Left renal cortex interstitium (tissue), 4 donors: Measurements from ENCODE around the gene RNASET2. TPM values are rescaled to one million over a fixed set of nuclear protein-coding genes. Genes with fewer than 3 reads are reported as not detected.
"Not testable (repeated sequence)": the region's sequence is repeated elsewhere in the genome, so short reads cannot be mapped to it uniquely, and the experiment has no call there.

Source experiments
- DNase-seq, 4 donors: peaks; one replicate each; pipeline ENCODE4 v3.0.0-alpha.2; 2013; ENCODE audit warnings: low read depth in 4 of 4, low spot score in 2 of 4, missing footprints in 1 of 4
- polyA plus RNA-seq, 4 donors: library from polyadenylated mRNA; unstranded; fragments of 120-200 nt; gene quantifications; one replicate each; pipeline ENCODE4 v1.2.1, GENCODE V29; 2013; ENCODE audit not compliant: insufficient read length in 4 of 4

Gene RNASET2
- polyA plus RNA-seq, 4 donors: 48.5 to 64.9 (median 60.4) TPM

DNA sequence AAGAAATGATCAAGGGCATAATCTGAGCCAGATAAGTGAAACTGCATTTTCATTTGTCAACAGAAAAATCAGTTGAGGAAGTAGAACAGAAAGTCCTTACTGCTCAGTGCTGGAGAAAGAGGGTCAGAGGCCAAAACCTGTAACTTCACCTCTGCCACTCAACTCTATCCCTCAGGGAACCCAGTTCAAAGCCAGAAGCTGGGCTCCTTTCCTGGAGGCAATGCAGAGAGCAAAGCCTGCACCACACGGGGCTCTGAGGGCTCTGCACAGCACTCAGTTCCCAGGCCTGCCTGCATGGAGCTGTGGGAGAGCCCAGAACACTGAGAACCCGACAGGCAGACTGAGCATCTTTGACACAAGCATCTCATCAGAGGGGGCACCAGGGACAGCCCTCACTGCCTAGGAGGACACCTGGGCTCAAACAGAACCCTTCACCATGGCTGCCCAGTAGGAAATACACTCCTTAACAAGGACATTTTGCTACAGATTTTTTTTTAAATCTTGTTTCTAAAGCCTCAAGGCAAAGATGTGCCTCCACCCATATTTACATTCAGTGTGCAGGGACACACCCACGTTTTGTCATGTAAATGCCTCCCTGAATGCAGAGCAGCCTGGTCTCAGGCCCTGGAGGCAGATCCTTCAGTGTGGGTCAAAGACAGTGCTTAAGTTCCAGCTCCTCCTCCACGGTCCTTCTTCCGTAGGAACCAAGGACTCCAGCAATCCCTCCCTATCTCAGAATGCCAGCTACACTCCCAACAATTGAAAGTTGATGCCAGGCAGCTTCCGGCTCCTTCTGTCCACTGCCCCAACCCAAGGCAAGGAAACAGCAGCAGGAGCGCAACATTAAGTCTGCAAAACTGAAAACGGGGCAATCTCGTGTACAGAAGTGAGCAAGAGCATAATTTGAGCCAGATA lies 6.6 kb downstream of the RNASET2 start:
- no peak for DNase-seq

DNA sequence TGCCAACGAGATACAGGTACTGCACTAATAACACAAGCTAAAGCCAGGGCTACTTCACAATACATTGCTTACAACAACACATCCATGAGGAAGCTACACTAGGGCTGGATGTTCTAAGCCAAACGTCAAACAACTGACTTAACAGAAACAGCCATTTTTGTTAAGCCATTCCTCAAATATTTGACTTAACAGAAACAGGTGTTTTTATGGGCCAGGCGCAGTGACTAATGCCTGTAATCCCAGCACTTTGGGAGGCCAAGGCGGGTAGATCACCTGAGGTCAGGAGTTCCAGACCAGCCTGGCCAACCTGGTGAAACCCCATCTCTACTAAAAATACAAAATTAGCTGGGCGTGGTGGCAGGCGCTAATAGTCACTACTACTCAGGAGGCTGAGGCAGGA lies 7.6 kb downstream of the RNASET2 start:
- not testable (repeated sequence) for DNase-seq

DNA sequence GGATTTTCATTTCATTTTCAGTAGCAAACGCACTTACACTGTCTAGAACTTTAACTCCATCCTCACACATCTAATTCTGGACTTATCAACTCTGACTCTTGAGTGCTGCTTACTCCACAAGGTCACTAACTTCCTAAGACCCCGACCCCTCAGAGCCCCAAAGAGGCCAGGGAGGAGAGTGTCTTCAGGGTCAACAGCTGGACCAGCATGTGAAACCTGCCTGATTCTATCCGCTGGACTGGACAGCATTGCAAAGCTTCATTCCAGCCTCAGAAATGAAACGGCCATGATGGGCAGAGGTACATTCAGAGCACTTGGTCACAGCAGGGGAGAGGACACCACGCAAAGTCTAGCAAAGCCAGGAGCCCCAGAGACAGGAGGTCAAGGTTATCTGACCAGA lies 9.1 kb downstream of the RNASET2 start:
- DNase-seq: no peak

DNA sequence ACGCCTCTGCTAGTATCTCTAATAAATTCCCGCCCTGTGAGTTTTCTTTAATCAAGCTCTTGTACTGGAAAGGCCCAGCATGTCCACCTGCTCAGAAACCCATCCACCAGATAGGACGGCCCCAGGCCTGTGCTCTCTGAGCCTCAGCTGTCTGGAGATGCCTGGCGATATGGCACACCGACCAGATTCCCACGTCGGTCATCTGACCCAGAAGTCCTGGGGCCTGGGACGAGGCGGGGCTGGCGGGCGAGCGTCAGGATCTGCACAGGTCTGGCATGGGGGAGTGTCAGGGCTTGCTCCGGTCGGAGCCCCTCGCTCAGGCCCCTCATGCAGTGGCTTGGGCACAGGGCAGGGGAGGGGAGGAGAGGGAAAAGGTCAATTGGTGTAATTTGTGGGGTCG lies 10.2 kb downstream of the RNASET2 start:
- no peak for DNase-seq

DNA sequence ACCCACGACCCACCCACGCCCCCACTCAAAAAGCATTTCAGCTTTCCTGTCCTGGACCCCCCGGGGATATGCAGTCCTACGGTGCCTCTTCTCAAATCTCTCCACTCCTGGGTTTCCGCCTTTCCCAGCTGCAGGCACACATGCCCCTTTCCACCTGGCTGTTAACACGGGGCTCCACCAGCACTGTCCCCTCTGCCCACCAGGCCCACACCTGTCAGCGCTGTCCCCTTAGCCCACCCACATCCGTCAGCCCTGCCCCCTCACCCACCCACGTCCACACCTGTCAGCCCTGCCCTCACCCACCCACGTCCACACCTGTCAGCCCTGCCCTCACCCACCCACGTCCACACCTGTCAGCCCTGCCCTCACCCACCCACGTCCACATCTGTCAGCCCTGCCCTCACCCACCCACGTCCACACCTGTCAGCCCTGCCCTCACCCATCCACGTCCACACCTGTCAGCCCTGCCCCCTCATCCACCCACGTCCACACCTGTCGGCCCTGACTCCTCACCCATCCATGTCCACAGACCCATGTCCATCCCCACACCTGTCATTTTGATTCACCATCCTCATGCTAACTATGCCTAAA lies 11.6 kb downstream of the RNASET2 start:
- no peak for DNase-seq

DNA sequence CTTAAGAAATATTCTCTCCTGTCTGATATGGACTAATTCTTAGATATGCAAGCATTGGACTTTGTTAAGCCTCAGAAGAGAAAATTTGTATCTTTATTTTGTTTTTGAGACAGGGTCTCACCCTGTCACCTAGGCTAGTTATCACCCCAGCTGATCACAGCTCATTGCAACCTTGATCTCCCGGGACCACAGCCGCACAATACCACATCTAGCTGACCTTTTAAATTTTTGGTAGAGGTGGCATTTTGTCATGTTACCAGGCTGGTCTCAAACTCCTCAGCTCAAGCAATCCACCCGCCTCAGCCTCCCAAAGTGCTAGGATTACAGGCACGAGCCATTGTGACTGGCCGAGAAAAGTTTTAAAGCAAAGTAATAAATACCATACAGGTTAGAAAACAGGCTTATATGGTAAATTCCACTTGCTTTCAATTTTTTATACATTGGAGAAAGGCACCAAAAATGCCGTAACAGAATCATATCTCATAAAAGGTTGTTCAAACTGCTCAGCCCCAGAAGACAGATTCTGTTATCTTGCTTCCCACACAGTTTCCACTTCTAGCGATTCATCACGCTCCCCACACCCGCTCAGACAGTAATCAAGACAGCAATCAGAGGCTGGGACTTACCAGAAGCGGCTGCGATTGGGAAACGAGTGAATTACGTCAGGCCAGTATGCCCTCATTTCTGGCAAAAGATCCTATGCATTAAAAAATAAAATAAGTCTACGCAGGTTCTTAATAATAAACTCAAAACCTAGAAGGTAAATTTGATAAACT lies 13.8 kb downstream of the RNASET2 start:
- DNase-seq: no peak

DNA sequence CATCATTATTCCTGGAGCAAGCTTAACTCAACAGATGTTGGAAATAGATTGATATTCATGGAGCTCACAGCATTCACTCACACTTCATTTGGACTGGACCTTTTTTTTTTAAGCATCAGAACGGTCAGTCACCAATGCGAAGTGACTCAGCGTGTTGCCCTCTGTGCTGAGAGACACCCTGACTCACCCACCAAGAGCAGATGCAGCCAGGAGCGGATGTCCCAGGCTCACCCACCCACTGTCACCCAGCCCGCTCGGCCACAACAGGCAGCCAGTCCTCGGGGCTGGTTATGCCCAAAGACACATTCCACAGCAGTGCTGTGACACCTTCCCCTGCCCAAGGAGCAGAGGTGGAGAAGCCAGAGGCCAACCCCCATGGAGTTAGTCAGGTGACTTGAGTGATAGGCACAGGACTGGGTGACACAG lies 15.7 kb downstream of the RNASET2 start:
- DNase-seq: no peak

DNA sequence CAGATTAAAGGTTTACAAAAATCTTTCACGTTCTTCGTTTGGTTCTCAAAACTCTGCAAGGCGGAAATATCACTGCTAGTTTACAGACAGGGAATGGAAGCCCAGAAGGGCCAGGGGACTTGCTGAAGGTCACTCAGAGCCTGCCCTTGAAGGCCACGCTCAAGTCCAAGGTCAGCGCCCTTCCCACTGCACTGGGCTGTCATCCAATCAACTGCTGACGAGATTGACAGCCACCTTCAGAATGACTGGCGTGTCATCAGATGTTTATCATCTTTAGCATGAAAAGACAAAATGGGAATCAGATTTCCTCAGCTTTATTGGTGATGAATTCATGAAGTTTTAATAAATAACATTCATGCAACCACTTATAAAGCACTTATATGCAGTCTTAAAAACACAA lies 16.5 kb downstream of the RNASET2 start:
- no peak for DNase-seq

DNA sequence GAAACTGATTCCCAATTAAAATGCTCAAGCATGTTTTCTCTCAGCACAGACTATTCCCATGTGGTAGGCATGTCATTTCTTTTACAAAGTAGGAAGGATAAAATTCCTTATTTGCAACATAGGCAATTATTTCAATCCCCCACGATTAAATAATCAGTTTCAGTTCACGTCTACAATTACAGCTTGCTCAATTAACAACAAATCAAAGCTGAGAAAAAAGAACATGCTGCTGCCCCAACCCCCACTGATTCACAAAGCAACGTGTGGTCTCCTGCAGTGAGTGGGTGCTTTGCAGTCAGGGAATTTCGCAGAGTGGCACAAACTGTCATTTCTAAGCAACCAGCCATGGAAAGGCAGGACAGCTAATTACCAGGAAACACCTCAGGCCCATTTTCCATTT lies 17.0 kb downstream of the RNASET2 start:
- DNase-seq: no peak

DNA sequence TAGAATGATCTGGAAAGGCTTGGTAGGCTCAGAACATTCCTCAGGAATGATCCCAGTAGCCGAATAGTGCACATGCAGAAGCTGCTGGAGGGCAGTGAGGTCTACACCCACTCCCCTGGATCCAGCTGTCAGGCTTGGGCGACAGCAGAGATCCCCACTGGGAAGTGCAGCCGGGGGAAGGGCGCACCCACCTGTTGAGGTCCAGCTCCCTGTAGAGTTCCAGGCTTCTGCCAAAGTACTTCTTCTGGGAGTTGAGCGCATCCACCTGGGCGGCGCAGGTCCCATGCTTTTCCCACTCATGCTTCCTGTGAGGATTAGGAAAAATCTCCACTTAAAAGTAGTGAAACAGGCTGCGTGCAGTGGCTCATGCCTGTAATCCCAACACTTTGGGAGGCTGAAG lies 17.6 kb downstream of the RNASET2 start:
- no peak for DNase-seq

DNA sequence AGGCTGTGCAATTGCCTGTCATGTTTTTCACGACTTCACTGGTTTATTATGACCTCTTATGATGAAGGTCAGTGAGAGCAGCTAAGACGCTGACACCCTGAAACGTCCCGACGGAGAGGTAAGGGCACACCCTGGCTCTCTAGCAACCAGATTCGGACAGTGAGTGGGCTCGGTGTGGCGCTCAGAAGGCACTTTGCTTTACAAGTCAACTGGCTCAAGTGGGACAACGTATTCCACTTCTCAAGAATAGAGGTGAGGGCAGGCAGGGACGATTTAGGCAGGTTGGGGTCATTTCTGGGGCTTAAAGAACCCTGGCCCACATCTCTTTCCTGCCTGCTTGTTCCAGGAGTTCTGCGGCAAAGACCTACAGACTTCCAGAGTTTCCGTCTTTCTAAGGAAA lies 18.2 kb downstream of the RNASET2 start:
- no peak for DNase-seq

DNA sequence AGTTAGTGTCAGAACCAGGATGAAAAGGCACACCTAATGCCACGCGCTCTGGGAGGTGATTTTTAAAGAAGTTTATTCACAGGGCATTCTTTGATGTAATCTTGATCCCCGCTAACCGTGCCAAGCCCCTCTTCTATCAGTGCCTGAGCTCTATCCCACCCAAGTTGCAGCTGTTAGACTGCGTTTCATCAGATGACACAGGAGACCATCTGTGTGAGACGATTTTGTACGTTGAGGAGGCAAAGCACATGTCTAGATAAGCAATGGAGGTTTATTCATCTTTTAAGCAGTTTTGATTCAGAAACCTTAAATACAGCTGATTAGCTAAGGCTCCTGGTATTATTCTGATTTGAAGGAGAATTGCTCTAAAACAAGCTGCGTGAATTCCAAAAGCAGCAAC lies 18.6 kb downstream of the RNASET2 start:
- DNase-seq: no peak

DNA sequence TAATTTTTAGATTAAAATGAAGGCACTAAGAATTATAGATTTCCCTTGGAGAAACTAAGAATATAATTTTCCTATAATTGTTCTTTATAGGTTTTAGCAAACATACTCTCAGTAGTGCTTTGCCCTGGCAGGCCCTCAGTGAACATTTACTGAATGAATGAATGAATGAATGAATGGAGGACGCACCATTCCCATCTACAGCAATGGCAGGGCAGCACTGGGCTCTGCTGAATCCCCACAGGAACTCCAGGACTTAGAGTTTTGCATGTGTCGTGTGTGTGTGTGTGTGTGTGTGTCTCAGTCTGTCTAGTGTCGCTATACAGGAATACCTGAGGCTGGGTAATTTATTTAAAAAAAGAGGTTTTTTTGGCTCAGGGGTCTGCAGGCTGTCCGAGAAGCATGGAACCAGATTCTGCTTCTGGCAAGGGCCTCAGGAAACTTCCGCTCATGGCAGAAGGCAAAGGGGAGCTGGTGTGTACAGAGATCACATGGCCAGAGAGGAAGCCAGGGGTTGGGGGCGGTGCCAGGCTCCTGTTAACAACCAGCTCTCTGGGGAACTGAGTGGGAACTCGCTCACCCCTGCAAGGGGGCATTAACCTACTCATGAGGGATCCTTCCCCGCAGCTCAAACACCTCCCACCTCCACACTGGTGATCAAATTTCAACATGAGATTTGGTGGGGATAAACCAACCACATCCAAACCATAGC lies 20.1 kb downstream of the RNASET2 start:
- DNase-seq: no peak

DNA sequence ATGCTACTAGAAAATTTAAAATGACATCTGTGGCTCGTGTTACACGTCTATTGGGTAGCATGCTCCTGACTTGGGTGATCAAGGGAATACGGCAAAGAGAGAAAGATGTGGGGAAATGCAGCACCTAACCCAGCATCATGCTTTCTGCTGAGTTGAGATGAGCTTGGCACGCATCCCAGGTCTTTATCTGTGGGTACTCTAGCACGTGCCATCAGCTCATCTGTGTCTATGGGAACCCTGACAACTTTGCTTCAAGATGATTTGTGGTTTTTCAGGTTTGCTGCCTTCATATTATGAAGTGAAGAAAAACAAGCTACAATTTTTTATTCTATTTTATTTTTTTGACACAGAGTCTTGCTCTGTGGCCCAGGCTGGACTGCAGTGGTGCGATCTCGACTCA lies 21.0 kb downstream of the RNASET2 start:
- no peak for DNase-seq

DNA sequence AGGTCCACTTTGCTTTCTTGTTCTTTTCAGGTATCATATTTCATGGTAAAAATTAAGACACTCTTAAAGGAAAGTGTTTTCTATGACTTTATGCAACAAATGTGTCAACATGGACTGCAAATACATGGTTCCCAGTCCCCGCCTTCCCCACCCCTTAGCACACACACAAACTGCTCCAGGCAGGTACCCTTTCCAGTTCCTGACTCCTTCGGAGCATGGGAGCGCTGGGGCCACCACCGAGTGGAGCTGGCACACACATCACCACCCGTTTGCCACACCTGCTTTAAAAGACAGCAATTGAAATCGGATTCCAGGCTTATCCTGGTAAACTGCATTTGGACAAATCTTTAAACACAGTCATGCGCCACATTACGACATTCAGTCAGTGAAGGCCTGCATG lies 22.2 kb downstream of the RNASET2 start:
- DNase-seq: no peak

DNA sequence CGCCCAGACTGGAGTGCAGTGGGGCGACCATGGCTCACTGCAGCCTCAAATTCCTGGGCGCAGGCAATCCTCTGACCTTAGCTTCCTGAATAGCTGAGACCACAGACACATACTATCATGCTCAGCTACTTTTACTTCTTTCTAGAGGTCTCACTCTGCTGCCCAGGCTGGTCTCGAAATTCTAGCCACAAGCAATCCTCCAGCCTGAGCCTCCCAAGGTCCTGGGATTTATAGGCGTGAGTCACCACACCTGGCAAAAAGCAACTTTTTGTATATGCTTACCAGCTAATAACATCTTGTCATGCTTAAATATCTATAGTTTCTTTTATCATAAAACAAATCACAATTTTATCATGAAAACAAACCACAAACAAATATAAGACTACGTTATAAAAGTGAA lies 23.0 kb downstream of the RNASET2 start:
- no peak for DNase-seq

DNA sequence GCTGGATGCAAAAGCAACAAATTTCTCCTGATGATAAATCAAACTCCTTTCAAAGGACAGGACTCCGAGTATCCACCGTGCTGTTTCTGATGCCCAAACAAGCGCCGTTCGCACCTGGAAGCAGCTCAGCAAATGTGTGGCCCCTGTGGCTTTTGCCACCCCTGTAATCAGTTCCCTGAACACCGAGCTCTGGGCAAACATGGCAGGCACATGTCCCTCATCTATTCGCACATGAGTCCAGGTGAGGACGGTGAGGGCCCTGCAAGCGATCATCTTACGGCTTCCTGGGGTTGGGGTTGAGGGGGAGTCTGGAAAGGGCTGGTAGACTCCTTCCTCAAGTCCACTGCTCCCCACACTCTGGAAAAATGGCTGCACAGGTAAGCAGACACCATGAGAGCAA lies 23.7 kb downstream of the RNASET2 start:
- DNase-seq: no peak

DNA sequence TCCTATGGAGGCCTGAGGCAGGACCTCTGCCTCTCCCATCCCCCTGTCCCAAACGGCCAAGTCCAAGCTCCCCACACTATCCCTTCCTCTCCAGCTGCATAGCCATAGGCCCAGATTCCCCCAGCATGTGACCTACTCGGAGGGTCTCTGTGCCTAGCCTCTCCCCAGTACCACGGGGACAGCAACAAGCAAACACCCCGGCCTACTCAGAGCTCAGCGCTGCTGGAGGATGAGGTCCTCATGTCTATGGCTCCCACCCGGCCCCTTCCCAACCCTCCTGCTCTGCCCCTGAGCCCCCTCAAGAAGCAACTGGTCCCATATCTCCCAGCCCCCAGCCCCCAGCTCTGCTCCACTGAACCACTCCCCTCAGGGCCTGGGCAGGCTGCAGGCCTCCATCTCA lies 24.2 kb downstream of the RNASET2 start:
- DNase-seq: no peak

DNA sequence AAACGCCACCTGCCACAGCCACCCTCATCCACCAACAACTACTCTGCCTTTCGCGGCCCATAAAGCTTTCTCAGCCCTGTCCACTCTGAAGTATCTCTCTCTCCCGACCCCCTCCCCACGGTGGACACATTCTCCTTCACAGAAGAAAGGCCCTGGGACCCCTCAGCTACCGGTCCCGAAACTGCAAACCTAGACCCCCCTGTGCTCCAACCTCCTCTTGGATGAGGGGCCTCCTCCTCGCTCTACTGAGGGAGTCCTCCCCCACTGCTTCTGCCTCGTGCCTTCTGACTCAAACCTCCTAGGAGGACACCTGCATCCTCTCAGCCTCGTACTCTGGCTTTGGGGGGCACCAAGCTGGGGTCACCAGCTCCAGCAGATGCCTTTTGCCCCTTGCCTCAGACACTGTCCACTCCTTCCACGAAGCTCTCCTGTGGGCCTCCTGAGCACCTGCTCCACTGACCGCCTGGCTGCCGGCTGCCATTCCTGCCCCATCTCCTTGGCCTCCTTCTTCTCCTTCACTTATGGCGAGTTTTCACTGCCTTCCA lies 24.9 kb downstream of the RNASET2 start:
- no peak for DNase-seq

DNA sequence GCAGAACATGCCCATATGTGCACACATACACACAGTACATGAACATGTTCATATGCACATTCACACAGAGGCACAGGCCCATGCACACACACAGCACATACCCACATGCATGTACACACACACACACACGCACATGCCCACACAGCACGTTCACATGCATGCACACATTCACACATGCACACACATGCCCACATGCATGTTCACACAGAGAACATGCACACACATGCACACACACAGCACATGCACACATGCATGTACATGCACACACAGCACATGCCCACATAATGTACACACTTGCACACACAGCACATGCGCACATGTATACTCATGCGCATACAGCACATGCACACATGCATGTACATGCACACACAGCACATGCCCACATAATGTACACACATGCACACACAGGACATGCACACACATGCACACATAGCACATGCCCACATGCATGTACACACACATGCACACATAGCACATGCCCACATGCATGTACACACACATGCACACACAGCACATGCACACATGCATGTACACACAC lies 25.9 kb downstream of the RNASET2 start:
- no peak for DNase-seq
